ENCODE data around the gene NPHS1. TPM values are rescaled to one million over a fixed set of nuclear protein-coding genes. Genes with fewer than 3 reads are reported as not detected.
"Not testable (repeated sequence)": the region's sequence is repeated elsewhere in the genome, so short reads cannot be mapped to it uniquely, and the experiment has no call there.

Gene NPHS1
- total RNA-seq, 1 donor from 2014 or later: 17.5 TPM

DNA sequence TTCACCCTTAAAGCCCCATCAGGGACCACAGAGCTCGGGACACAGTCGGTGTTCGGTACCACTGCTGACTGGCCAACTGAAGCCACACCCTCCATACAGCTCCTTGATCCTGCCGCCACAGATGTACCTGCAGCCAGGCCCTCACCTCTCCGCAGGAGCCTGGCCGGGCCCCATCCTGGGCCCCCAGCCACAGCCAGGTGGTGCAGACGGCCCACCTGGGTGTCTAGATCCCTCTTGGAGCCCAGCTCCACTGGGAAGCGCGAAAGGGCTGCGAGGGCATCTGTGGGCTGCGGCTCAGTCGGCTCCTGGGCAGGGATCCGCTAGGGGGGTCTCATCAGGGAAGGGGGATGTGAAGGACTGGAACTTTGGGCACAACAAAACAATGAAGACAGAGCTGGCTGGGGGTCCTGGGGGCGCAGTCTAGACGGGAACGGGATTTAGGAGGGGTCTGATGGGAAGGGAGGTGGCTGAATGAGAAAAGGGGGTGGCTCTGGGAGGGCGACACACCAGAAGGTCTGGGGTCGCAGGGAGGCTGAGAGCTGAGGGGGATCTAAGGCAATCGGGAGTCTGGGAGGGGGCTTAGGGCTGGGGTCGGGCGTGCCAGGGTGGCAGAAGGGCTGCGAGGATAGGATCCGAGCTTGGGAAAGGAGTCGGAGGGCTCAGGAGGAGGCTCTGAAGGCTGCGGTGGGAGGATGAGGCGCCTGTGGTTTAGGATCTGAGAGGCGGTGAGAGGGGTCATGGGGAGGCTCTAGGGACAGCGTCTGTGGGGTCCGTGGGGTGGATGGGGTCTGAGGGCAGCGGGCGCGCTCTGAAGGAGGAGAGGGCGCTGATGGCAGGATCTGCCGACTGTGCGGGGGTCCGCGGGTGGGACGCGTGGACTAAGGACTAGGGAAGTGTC is 55.4 kb downstream of the NPHS1 start:
- peaks cover 33% of the 10 kb centered on the region for H3K27me3 Mint-ChIP-seq
- no peaks in the 10 kb centered on the region for H3K36me3 Mint-ChIP-seq (ENCODE audit: insufficient read depth)
- H3K4me3 Mint-ChIP-seq (ENCODE audit: low read depth): no peak overlapping the region
- H3K9me3 Mint-ChIP-seq (ENCODE audit: low read depth): no peaks in the 10 kb centered on the region
- no peak for DNase-seq (ENCODE audit: low spot score, unreplicated experiment)
- TF ChIP-seq, protein P1, sequence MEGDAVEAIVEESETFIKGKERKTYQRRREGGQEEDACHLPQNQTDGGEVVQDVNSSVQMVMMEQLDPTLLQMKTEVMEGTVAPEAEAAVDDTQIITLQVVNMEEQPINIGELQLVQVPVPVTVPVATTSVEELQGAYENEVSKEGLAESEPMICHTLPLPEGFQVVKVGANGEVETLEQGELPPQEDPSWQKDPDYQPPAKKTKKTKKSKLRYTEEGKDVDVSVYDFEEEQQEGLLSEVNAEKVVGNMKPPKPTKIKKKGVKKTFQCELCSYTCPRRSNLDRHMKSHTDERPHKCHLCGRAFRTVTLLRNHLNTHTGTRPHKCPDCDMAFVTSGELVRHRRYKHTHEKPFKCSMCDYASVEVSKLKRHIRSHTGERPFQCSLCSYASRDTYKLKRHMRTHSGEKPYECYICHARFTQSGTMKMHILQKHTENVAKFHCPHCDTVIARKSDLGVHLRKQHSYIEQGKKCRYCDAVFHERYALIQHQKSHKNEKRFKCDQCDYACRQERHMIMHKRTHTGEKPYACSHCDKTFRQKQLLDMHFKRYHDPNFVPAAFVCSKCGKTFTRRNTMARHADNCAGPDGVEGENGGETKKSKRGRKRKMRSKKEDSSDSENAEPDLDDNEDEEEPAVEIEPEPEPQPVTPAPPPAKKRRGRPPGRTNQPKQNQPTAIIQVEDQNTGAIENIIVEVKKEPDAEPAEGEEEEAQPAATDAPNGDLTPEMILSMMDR (IDR thresholded peaks at IDR 0.05; ENCODE audit: unreplicated experiment): no peak
- no peak overlapping the region for H3K27ac Mint-ChIP-seq
- no peaks in the 10 kb centered on the region for H3K4me1 Mint-ChIP-seq (ENCODE audit: low read depth)

DNA sequence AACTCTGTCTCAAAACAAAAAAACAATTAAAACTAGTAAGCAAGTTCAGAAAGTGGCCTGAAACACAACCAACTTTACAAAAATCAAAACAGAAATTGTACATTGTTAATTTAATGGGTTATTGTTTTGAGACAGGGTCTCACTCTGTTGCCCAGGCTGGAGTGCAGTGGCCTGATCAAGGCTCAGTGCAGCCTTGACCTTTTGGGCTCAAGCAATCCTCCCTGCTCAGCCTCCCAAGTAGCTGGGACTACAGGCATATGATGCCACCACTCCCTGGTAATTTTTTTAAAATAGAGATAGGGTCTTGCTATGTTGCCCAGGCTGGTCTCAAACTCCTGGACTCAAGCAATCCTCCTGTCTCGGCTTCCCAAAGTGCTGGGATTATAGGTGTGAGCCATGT is 56.7 kb downstream of the NPHS1 start:
- not testable (repeated sequence) for H3K4me3 Mint-ChIP-seq (ENCODE audit: low read depth); H3K27ac Mint-ChIP-seq; H3K36me3 Mint-ChIP-seq (ENCODE audit: insufficient read depth); H3K9me3 Mint-ChIP-seq (ENCODE audit: low read depth); DNase-seq (ENCODE audit: low spot score, unreplicated experiment); H3K4me1 Mint-ChIP-seq (ENCODE audit: low read depth)
- peaks cover 33% of the 10 kb centered on the region for H3K27me3 Mint-ChIP-seq

DNA sequence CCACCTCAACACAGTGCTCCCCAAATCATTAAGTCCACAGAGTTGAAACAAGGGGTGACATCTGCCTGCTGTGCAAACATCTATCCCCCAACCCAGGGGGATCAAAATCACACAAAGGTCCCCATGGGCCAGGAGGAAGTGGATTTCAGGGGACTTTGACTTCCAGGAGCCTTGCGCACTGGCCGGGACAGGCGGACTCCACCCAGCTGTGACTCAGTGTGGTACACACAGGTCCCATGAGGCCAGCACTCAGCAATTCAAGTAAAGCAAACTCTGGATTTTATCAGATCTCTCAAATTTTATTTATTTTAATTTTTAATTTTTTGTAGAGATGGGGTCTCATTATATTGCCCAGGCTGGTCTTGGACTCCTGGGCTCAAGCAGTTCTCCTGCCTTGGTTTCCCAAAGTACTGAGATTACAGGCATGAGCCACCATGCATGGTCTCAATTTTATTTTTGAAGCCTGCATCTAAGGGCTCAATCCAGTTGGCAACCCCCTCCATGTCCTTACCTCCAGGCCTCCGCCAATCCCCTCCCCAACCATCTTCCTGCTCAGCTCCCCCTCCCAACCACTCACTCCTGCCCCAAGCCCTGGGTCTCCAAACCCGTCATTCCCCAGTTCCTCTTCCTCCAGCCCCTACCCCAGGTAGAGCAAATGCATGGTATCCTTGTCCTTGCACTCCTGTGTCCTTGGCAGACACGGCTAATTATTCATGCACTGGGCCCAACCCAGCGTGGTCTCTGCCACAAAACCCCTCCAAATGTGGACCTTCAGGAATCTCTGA is 58.7 kb downstream of the NPHS1 start:
- no peaks in the 10 kb centered on the region for H3K36me3 Mint-ChIP-seq (ENCODE audit: insufficient read depth)
- TF ChIP-seq, protein P1 (IDR thresholded peaks at IDR 0.05; ENCODE audit: unreplicated experiment): no peak
- no peaks in the 10 kb centered on the region for H3K9me3 Mint-ChIP-seq (ENCODE audit: low read depth)

DNA sequence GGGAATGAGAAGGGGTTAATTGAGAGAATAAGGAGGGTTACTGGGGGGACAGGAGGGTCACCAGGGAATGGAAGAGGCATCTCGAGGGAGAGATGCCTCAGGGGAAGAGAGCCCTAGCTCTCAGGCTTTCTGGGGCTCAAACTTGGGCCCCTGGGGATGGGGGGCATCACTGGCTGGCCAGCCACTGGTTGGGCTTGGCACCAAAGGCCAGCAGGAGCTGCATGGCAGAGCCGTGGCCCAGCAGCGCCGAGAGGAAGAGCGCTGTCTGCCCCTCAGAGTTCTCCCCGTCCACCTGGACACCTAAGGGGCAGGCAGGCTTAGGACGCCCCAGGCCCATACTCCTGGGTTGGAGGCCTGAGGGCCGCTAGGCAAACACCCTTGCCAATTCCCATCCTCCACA is 59.4 kb downstream of the NPHS1 start:
- Mint-ChIP-seq H3K4me1 (ENCODE audit: low read depth) (no peaks in the 10 kb centered on the region), H3K36me3 (ENCODE audit: insufficient read depth) (no peaks in the 10 kb centered on the region), H3K27me3 (peaks cover 27% of the 10 kb centered on the region), H3K4me3 (ENCODE audit: low read depth) (no peak overlapping the region), H3K27ac (no peak overlapping the region), H3K9me3 (ENCODE audit: low read depth) (no peaks in the 10 kb centered on the region)
- no peak for DNase-seq (ENCODE audit: low spot score, unreplicated experiment)
- TF ChIP-seq, protein P1 (IDR thresholded peaks at IDR 0.05; ENCODE audit: unreplicated experiment): no peak

More for the DNA sequence above, 58.7 kb downstream of the NPHS1 start:
- Mint-ChIP-seq H3K27me3 (peaks cover 30% of the 10 kb centered on the region), H3K4me1 (ENCODE audit: low read depth) (no peaks in the 10 kb centered on the region), H3K4me3 (ENCODE audit: low read depth) (no peak overlapping the region), H3K27ac (no peak overlapping the region)
- DNase-seq (ENCODE audit: low spot score, unreplicated experiment): no peak

DNA sequence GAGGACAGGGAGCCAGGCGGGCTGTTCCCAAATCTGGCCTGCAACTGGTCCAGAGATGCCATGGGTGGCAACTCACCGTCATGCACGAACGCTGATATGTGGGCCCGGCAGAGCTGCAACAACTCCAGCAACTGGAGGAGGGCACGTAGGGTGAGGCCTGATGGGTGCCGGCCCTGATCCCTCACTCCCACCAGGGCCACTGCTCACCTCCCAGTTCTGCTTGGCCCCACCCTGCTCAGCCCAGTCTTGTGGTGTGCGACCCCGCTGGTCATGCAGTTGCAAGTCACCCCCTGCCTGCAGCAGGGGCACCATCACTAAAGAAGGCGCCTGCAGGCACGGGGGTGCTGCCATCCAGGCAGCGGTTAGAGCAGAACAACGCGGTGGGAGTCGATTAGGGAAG is 60.0 kb downstream of the NPHS1 start:
- Mint-ChIP-seq H3K27me3 (peaks cover 23% of the 10 kb centered on the region), H3K36me3 (ENCODE audit: insufficient read depth) (no peaks in the 10 kb centered on the region), H3K4me1 (ENCODE audit: low read depth) (no peaks in the 10 kb centered on the region), H3K27ac (no peak overlapping the region), H3K4me3 (ENCODE audit: low read depth) (no peak overlapping the region), H3K9me3 (ENCODE audit: low read depth) (no peaks in the 10 kb centered on the region)
- no peak for DNase-seq (ENCODE audit: low spot score, unreplicated experiment)
- TF ChIP-seq, protein P1 (IDR thresholded peaks at IDR 0.05; ENCODE audit: unreplicated experiment): no peak
